Adipocyte (in vitro differentiated cells): Measurements from ENCODE around the gene DENND4A.

Experiments used
- DNase-seq: peaks from one replicate; pipeline ENCODE4 v3.0.0-alpha.2; 2015; ENCODE audit warnings: low read depth
- H3K27me3 ChIP-seq: replicated peaks from 2 replicates; pipeline ENCODE4 v1.7.0; 2013; ENCODE audit warnings: mild to moderate bottlenecking, low read length, moderate library complexity; ENCODE audit not compliant: control insufficient read depth, insufficient read depth
- H3K36me3 ChIP-seq: 2 replicates; pipeline ENCODE4 v1.7.0; 2013; ENCODE audit warnings: low read length, mild to moderate bottlenecking, moderate library complexity; ENCODE audit not compliant: control insufficient read depth, insufficient read depth, severe bottlenecking
- H3K4me1 ChIP-seq: 2 replicates; pipeline ENCODE4 v1.7.0; 2013; ENCODE audit warnings: mild to moderate bottlenecking, low read length, moderate library complexity; ENCODE audit not compliant: control insufficient read depth, insufficient read depth
- H3K4me3 ChIP-seq: 2 replicates; pipeline ENCODE4 v1.7.0; 2013; ENCODE audit warnings: mild to moderate bottlenecking, low read length, moderate library complexity
- H3K9ac ChIP-seq: 2 replicates; pipeline ENCODE4 v1.7.0; 2013; ENCODE audit warnings: mild to moderate bottlenecking, low read length, moderate library complexity
- H3K9me3 ChIP-seq: 2 replicates; pipeline ENCODE4 v1.7.0; 2013; ENCODE audit warnings: mild to moderate bottlenecking, low read length, moderate library complexity; ENCODE audit not compliant: control insufficient read depth

Gene DENND4A

GRCh38 chr15:65795663-65796216, 3.6 kb upstream of the DENND4A start:
- Histone ChIP-seq H3K9me3 (no peaks in the 10 kb centered on the region), H3K4me1 (peaks cover 15% of the 10 kb centered on the region)

GRCh38 chr15:65793818-65794104, 1.7 kb upstream of the DENND4A start:
- no peaks in the 10 kb centered on the region for H3K36me3 ChIP-seq
- H3K27me3 ChIP-seq = no peaks in the 10 kb centered on the region
- no peak overlapping the region for H3K4me3 ChIP-seq
- H3K9me3 ChIP-seq = no peaks in the 10 kb centered on the region
- no peak for DNase-seq
- H3K4me1 ChIP-seq = peaks cover 23% of the 10 kb centered on the region
- no peak overlapping the region for H3K9ac ChIP-seq

More at GRCh38 chr15:65795663-65796216, 3.6 kb upstream of the DENND4A start:
- no peaks in the 10 kb centered on the region for H3K27me3 ChIP-seq
- no peak overlapping the region for H3K9ac ChIP-seq
- DNase-seq = no peak
- no peak overlapping the region for H3K4me3 ChIP-seq
- no peaks in the 10 kb centered on the region for H3K36me3 ChIP-seq

- peak overlapping the region; percentile 86 for H3K9ac ChIP-seq
- DNase-seq = no peak
- no peaks in the 10 kb centered on the region for H3K27me3 ChIP-seq
- H3K9me3 ChIP-seq = no peaks in the 10 kb centered on the region
- peaks cover 23% of the 10 kb centered on the region for H3K4me1 ChIP-seq
- H3K4me3 ChIP-seq = peak overlapping the region; percentile 91
- no peaks in the 10 kb centered on the region for H3K36me3 ChIP-seq
These were observed 1.1 kb upstream of the DENND4A start for GRCh38 chr15:65792988-65793817.

GRCh38 chr15:65791335-65792137, 557 bp downstream of the DENND4A start:
- peaks cover 28% of the 10 kb centered on the region for H3K4me1 ChIP-seq
- peak overlapping the region; percentile 82 for H3K9ac ChIP-seq
- DNase-seq = peak; percentile 68
- H3K36me3 ChIP-seq = no peaks in the 10 kb centered on the region
- H3K27me3 ChIP-seq = no peaks in the 10 kb centered on the region
- no peaks in the 10 kb centered on the region for H3K9me3 ChIP-seq
- peak overlapping the region; percentile 94 for H3K4me3 ChIP-seq

- Histone ChIP-seq H3K9ac (peak overlapping the region; percentile 82), H3K36me3 (no peaks in the 10 kb centered on the region), H3K9me3 (no peaks in the 10 kb centered on the region), H3K4me3 (peak overlapping the region; percentile 94), H3K4me1 (peaks cover 21% of the 10 kb centered on the region), H3K27me3 (no peaks in the 10 kb centered on the region)
- DNase-seq = peak; percentile 62
These were observed 1.3 kb downstream of the DENND4A start for GRCh38 chr15:65790694-65791334.

- Histone ChIP-seq H3K9ac (no peak overlapping the region), H3K36me3 (peaks cover 2% of the 10 kb centered on the region), H3K4me3 (peak overlapping the region; percentile 94), H3K4me1 (peaks cover 20% of the 10 kb centered on the region), H3K27me3 (no peaks in the 10 kb centered on the region), H3K9me3 (no peaks in the 10 kb centered on the region)
- DNase-seq = no peak
These were observed 2.2 kb downstream of the DENND4A start for GRCh38 chr15:65789759-65790425.

GRCh38 chr15:65789105-65789504, 3.0 kb downstream of the DENND4A start:
- no peaks in the 10 kb centered on the region for H3K9me3 ChIP-seq
- DNase-seq = no peak
- no peak overlapping the region for H3K4me3 ChIP-seq
- peaks cover 20% of the 10 kb centered on the region for H3K4me1 ChIP-seq
- peaks cover 9% of the 10 kb centered on the region for H3K36me3 ChIP-seq
- H3K9ac ChIP-seq = no peak overlapping the region
- H3K27me3 ChIP-seq = no peaks in the 10 kb centered on the region

GRCh38 chr15:65787260-65787659, 4.8 kb downstream of the DENND4A start:
- H3K27me3 ChIP-seq = no peaks in the 10 kb centered on the region
- no peaks in the 10 kb centered on the region for H3K9me3 ChIP-seq
- no peak for DNase-seq
- no peak overlapping the region for H3K4me3 ChIP-seq
- peaks cover 9% of the 10 kb centered on the region for H3K36me3 ChIP-seq
- H3K9ac ChIP-seq = no peak overlapping the region
- peaks cover 18% of the 10 kb centered on the region for H3K4me1 ChIP-seq

GRCh38 chr15:65785151-65785550, 6.9 kb downstream of the DENND4A start:
- H3K9ac ChIP-seq = no peak overlapping the region
- DNase-seq = no peak
- H3K4me3 ChIP-seq = no peak overlapping the region

GRCh38 chr15:65783872-65784271, 8.2 kb downstream of the DENND4A start:
- H3K4me3 ChIP-seq = no peak overlapping the region
- DNase-seq = no peak
- H3K9me3 ChIP-seq = no peaks in the 10 kb centered on the region
- peaks cover 8% of the 10 kb centered on the region for H3K4me1 ChIP-seq
- no peaks in the 10 kb centered on the region for H3K27me3 ChIP-seq
- no peak overlapping the region for H3K9ac ChIP-seq
- H3K36me3 ChIP-seq = peaks cover 12% of the 10 kb centered on the region

More at GRCh38 chr15:65785151-65785550, 6.9 kb downstream of the DENND4A start:
- no peaks in the 10 kb centered on the region for H3K9me3 ChIP-seq
- H3K27me3 ChIP-seq = no peaks in the 10 kb centered on the region
- peaks cover 11% of the 10 kb centered on the region for H3K4me1 ChIP-seq
- peaks cover 12% of the 10 kb centered on the region for H3K36me3 ChIP-seq
